ENCODE data around the gene CELSR1.
"Not testable (repeated sequence)": the region's sequence is repeated elsewhere in the genome, so short reads cannot be mapped to it uniquely, and the experiment has no call there.

Gene CELSR1

GRCh38 chr22:46338636-46339035 is 198.8 kb downstream of the CELSR1 start:
- DNase-seq = no peak

- no peak for DNase-seq
These were observed 199.6 kb downstream of the CELSR1 start for GRCh38 chr22:46337870-46338269.

- DNase-seq = peak; percentile 13
These were observed 201.0 kb downstream of the CELSR1 start for GRCh38 chr22:46336119-46337078.

GRCh38 chr22:46335201-46336118 is 202.0 kb downstream of the CELSR1 start, which contains the start of gene TRMU:
Gene TRMU, plus strand, starts transcription at chr22:46335714. Its CDS starts 51 bp downstream, at chr22:46335765.
- DNase-seq = peak; percentile 83

GRCh38 chr22:46331496-46331895 is 205.9 kb downstream of the CELSR1 start:
- no peak for DNase-seq

- no peak for DNase-seq
These were observed 207.0 kb downstream of the CELSR1 start for GRCh38 chr22:46330426-46330825.

GRCh38 chr22:46329616-46330015 is 207.8 kb downstream of the CELSR1 start:
- no peak for DNase-seq

GRCh38 chr22:46328797-46329196 is 208.6 kb downstream of the CELSR1 start:
- no peak for DNase-seq

GRCh38 chr22:46327691-46328465 is 209.5 kb downstream of the CELSR1 start:
- no peak for DNase-seq

GRCh38 chr22:46326066-46326680 is 211.2 kb downstream of the CELSR1 start:
- DNase-seq = no peak

GRCh38 chr22:46323162-46323561 is 214.3 kb downstream of the CELSR1 start:
- DNase-seq = no peak

- no peak for DNase-seq
These were observed 214.7 kb downstream of the CELSR1 start for GRCh38 chr22:46322711-46323110.

- no peak for DNase-seq
These were observed 216.6 kb downstream of the CELSR1 start for GRCh38 chr22:46320716-46321386.

GRCh38 chr22:46320166-46320710 is 217.2 kb downstream of the CELSR1 start:
- no peak for DNase-seq

GRCh38 chr22:46319319-46319718 is 218.1 kb downstream of the CELSR1 start:
- DNase-seq = no peak

GRCh38 chr22:46318576-46318975 is 218.8 kb downstream of the CELSR1 start:
- DNase-seq = no peak

GRCh38 chr22:46317646-46318045 is 219.8 kb downstream of the CELSR1 start:
- no peak for DNase-seq

- no peak for DNase-seq
These were observed 221.4 kb downstream of the CELSR1 start for GRCh38 chr22:46315976-46316375.

- not testable (repeated sequence) for DNase-seq
These were observed 224.6 kb downstream of the CELSR1 start for GRCh38 chr22:46312848-46313247.

GRCh38 chr22:46312056-46312455 is 225.4 kb downstream of the CELSR1 start:
- DNase-seq = no peak

Measured in CD4-positive, alpha-beta T cell treated with Interleukin-6 for 4 hours (primary cell).